B cell (primary cell): ENCODE data around the gene CAT.

Experiments
- CTCF ChIP-seq: fragments of 200-600 bp; IDR thresholded peaks from one replicate; pipeline ENCODE4 v1.8.0; 2022; ENCODE audit warnings: antibody characterized with exemption, mild to moderate bottlenecking
- EZH2 ChIP-seq: IDR thresholded peaks from 2 replicates; pipeline ENCODE4 v1.6.1; 2012; ENCODE audit warnings: borderline replicate concordance, low read depth, mild to moderate bottlenecking, moderate library complexity, low read length; ENCODE audit not compliant: insufficient read depth, poor library complexity, severe bottlenecking

GRCh38 chr11:34499719-34500500, 61.2 kb downstream of the CAT start:
- TF ChIP-seq CTCF, result no peak
- TF ChIP-seq EZH2, result no peak
